Renal cortex interstitium (tissue), 11 donors: ENCODE results near the gene DEF6. TPM values are rescaled to one million over a fixed set of nuclear protein-coding genes. Genes with fewer than 3 reads are reported as not detected.

Experiments used
- DNase-seq, 11 donors: peaks; one replicate each; pipeline ENCODE4 v3.0.0-alpha.2; 2013; ENCODE audit warnings: low read depth in 9 of 11, low spot score in 4 of 11; ENCODE audit errors: extremely low read depth in 1 of 11
- polyA plus RNA-seq, 3 donors: library from polyadenylated mRNA; unstranded; fragments of 120-200 nt; gene quantifications; one replicate each; pipeline ENCODE4 v1.2.1, GENCODE V29; 2013; ENCODE audit not compliant: insufficient read length in 3 of 3

Gene DEF6
- polyA plus RNA-seq, 3 donors: 3.9 to 5.2 (median 4.8) TPM

GRCh38 chr6:35273822-35274559 lies 23.6 kb upstream of the DEF6 start:
- DNase-seq: no peak

GRCh38 chr6:35275744-35276260 lies 21.8 kb upstream of the DEF6 start:
- DNase-seq: no peak

- no peak for DNase-seq
These were observed 18.9 kb upstream of the DEF6 start for GRCh38 chr6:35278708-35279107.

GRCh38 chr6:35280903-35281302 lies 16.7 kb upstream of the DEF6 start:
- DNase-seq: peak in 6 of 11 donors; percentile 21 to 46 (median 34)

GRCh38 chr6:35282472-35282871 lies 15.1 kb upstream of the DEF6 start:
- DNase-seq: no peak

- no peak for DNase-seq
These were observed 14.3 kb upstream of the DEF6 start for GRCh38 chr6:35283361-35283760.

- no peak for DNase-seq
These were observed 9.8 kb upstream of the DEF6 start for GRCh38 chr6:35287671-35288396.

GRCh38 chr6:35288834-35289233 lies 8.8 kb upstream of the DEF6 start:
- DNase-seq: no peak

GRCh38 chr6:35291491-35291890 lies 6.1 kb upstream of the DEF6 start:
- DNase-seq: no peak

- DNase-seq: no peak
These were observed 5.1 kb upstream of the DEF6 start for GRCh38 chr6:35292494-35292893.

- DNase-seq: no peak
These were observed 3.9 kb upstream of the DEF6 start for GRCh38 chr6:35293681-35294080.

GRCh38 chr6:35294308-35294945 lies 3.2 kb upstream of the DEF6 start:
- DNase-seq: peak in 1 of 11 donors; percentile 15

GRCh38 chr6:35295036-35295435 lies 2.6 kb upstream of the DEF6 start:
- DNase-seq: no peak

- no peak for DNase-seq
These were observed 1.9 kb upstream of the DEF6 start for GRCh38 chr6:35295521-35296315.

- DNase-seq: no peak
These were observed 552 bp upstream of the DEF6 start for GRCh38 chr6:35296931-35297600.

- no peak for DNase-seq
These were observed 1.1 kb downstream of the DEF6 start for GRCh38 chr6:35298625-35299140.

- no peak for DNase-seq
These were observed 2.1 kb downstream of the DEF6 start for GRCh38 chr6:35299674-35300073.

GRCh38 chr6:35300848-35301247 lies 3.2 kb downstream of the DEF6 start:
- no peak for DNase-seq
